K562 (cell line): ENCODE results near the gene NAT14. TPM values are rescaled to one million over a fixed set of nuclear protein-coding genes. Genes with fewer than 3 reads are reported as not detected.

Experiments used
- ARHGAP35 ChIP-seq: fragments of 450-650 bp; IDR thresholded peaks from 2 replicates; pipeline ENCODE4 v1.6.1; 2018; ENCODE audit not compliant: partially characterized antibody
- CREB1 ChIP-seq, 2 experiments: sonication (generic) in 1 of 2; formaldehyde crosslinking in 1 of 2; IDR thresholded peaks; 2 replicates each; pipeline versions ENCODE4 v1.6.1 to v1.8.0; 2012 to 2022; ENCODE audit warnings: inconsistent platforms in 1 of 2, mild to moderate bottlenecking in 1 of 2, missing genetic modification reagents in 1 of 2, moderate library complexity in 1 of 2
- CSDE1 ChIP-seq, 2 experiments: fragments of 450-650 bp; IDR thresholded peaks; 2 replicates each; pipeline ENCODE4 v1.6.1; 2016; ENCODE audit warnings: mild to moderate bottlenecking in 1 of 2
- CTBP1 ChIP-seq: fragments of 450-650 bp; IDR thresholded peaks from 2 replicates; pipeline ENCODE4 v1.6.1; 2016; ENCODE audit warnings: borderline replicate concordance
- L3MBTL2 ChIP-seq: fragments of 450-650 bp; IDR thresholded peaks from 2 replicates; pipeline ENCODE4 v1.6.1; 2016; ENCODE audit warnings: mild to moderate bottlenecking, moderate library complexity
- MAX ChIP-seq: sonication (generic); formaldehyde crosslinking; IDR thresholded peaks from 2 replicates; pipeline ENCODE4 v1.9.0; 2022; ENCODE audit warnings: mild to moderate bottlenecking, missing genetic modification reagents
- NRF1 ChIP-seq, 2 experiments: fragments of 450-650 bp; IDR thresholded peaks in 1 of 2; conservative IDR thresholded peaks in 1 of 2; 2 replicates each; pipeline ENCODE4 v1.6.1; 2014; ENCODE audit warnings: mild to moderate bottlenecking in 2 of 2
- POLR3G ChIP-seq: IDR thresholded peaks from 2 replicates; pipeline ENCODE4 v1.6.1; 2011; ENCODE audit not compliant: insufficient read length, insufficient replicate concordance; ENCODE audit errors: extremely low read depth
- STAG1 ChIP-seq: sonication (generic); formaldehyde crosslinking; IDR thresholded peaks from 2 replicates; pipeline ENCODE4 v1.5.0; 2020; ENCODE audit warnings: missing genetic modification reagents, borderline replicate concordance
- ZBTB43 ChIP-seq: sonication (generic); formaldehyde crosslinking; IDR thresholded peaks from 2 replicates; pipeline ENCODE4 v1.8.0; 2023; ENCODE audit warnings: mild to moderate bottlenecking, missing genetic modification reagents
- ZC3H4 ChIP-seq: sonication (generic); formaldehyde crosslinking; IDR thresholded peaks from 2 replicates; pipeline ENCODE4 v1.9.0; 2021; ENCODE audit warnings: missing genetic modification reagents, borderline replicate concordance
- ZNF695 ChIP-seq: fragments of 450-650 bp; formaldehyde crosslinking; IDR thresholded peaks from 2 replicates; pipeline ENCODE4 v1.4.0; 2020; ENCODE audit warnings: mild to moderate bottlenecking, moderate library complexity
- polyA plus RNA-seq, 8 experiments: library from polyadenylated mRNA; depleted of rRNA in 4 of 8; stranded (reverse) in 5 of 8; unstranded in 3 of 8; fragments of >200 nt; fragmentation: Nextera tagmentation in 2 of 8; fragmentation: Illumina TruSeq in 1 of 8; extraction: Ambion mirVana in 2 of 8; extraction: Trizol in 1 of 8; gene quantifications; 2 replicates each; pipeline versions ENCODE4 v1.2.1 to v1.2.3, GENCODE V29; 2011 to 2014; ENCODE audit warnings: inconsistent platforms in 1 of 8, missing spikeins in 1 of 8
- total RNA-seq, 7 experiments: library from RNA; depleted of rRNA in 6 of 7; stranded (reverse); fragments of >200 nt in 6 of 7; fragmentation: Illumina TruSeq in 2 of 7; extraction: Trizol in 2 of 7; gene quantifications; 2 replicates each; pipeline versions ENCODE4 v1.2.1 to v1.2.3, GENCODE V29; 2011 to 2021; ENCODE audit warnings: low replicate concordance in 1 of 7
- TF ChIP-seq, protein P1 (sequence below): sonication (generic); formaldehyde crosslinking; IDR thresholded peaks from 2 replicates; pipeline ENCODE4 v1.8.1; 2023; ENCODE audit warnings: mild to moderate bottlenecking, missing genetic modification reagents
- TF ChIP-seq, protein P2 (sequence below): sonication (generic); formaldehyde crosslinking; IDR thresholded peaks from 2 replicates; pipeline ENCODE4 v1.8.0; 2022; ENCODE audit warnings: mild to moderate bottlenecking, low read depth, missing genetic modification reagents

Gene NAT14
- total and polyA plus RNA-seq, 9 of the 15 experiments (the other 6 are each of a cell fraction or from before 2014, with no cell fraction given) = 2.4 to 77.0 (median 26.7) TPM

GRCh38 chr19:55526216-55527196 is 41.5 kb downstream of the NAT14 start (continued):
- TF ChIP-seq ZBTB43 (CRISPR knock-in tag) (peak; percentile 100), STAG1 (CRISPR knock-in tag) (peak; percentile 5; the same call in 1 of the 2 replicates), CREB1 (IDR thresholded peaks at IDR 0.05) (no peak), CREB1 (CRISPR knock-in tag; IDR thresholded peaks at IDR 0.05) (no peak), ARHGAP35 (no peak), CTBP1 (no peak), CSDE1 (IDR thresholded peaks at IDR 0.05) (no peak), MAX (CRISPR knock-in tag) (peak; percentile 91), POLR3G (no peak), L3MBTL2 (peak; percentile 81), ZC3H4 (CRISPR knock-in tag) (peak; percentile 67; the same call in 1 of the 2 replicates), NRF1 (conservative IDR thresholded peaks at IDR 0.05 in 1 of 2, IDR thresholded peaks at IDR 0.05 in 1 of 2) (peak in 1 of 2 experiments; percentile 36; a peak in 1 of 4 replicates), ZNF695 (no peak)
- TF ChIP-seq, protein P1, sequence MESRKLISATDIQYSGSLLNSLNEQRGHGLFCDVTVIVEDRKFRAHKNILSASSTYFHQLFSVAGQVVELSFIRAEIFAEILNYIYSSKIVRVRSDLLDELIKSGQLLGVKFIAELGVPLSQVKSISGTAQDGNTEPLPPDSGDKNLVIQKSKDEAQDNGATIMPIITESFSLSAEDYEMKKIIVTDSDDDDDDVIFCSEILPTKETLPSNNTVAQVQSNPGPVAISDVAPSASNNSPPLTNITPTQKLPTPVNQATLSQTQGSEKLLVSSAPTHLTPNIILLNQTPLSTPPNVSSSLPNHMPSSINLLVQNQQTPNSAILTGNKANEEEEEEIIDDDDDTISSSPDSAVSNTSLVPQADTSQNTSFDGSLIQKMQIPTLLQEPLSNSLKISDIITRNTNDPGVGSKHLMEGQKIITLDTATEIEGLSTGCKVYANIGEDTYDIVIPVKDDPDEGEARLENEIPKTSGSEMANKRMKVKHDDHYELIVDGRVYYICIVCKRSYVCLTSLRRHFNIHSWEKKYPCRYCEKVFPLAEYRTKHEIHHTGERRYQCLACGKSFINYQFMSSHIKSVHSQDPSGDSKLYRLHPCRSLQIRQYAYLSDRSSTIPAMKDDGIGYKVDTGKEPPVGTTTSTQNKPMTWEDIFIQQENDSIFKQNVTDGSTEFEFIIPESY = peak; percentile 96
- TF ChIP-seq, protein P2, sequence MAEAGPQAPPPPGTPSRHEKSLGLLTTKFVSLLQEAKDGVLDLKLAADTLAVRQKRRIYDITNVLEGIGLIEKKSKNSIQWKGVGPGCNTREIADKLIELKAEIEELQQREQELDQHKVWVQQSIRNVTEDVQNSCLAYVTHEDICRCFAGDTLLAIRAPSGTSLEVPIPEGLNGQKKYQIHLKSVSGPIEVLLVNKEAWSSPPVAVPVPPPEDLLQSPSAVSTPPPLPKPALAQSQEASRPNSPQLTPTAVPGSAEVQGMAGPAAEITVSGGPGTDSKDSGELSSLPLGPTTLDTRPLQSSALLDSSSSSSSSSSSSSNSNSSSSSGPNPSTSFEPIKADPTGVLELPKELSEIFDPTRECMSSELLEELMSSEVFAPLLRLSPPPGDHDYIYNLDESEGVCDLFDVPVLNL (CRISPR knock-in tag) = peak; percentile 59; the same call in 1 of the 2 replicates
